G401 (cell line): ENCODE data around the gene KCTD17. TPM values are rescaled to one million over a fixed set of nuclear protein-coding genes. Genes with fewer than 3 reads are reported as not detected.

ENCODE experiments used
- DNase-seq: peaks from one replicate; pipeline ENCODE4 v3.0.0-alpha.2; 2015; ENCODE audit warnings: low spot score
- in situ Hi-C: cut with HindIII; loops from 2 replicates; pipeline ENCODE4 v1.10.0; 2016; ENCODE audit warnings: low sequenced_read_pairs, mixed read lengths
- total RNA-seq: library from RNA; depleted of rRNA; stranded (reverse); fragments of >200 nt; shearing (Covaris generic); gene quantifications from 2 replicates; pipeline ENCODE4 v1.2.3, GENCODE V29; 2014

KCTD17 gene
- total RNA-seq, 1 experiment from 2014 or later = 24.9 TPM

GRCh38 chr22:37054600-37055365 lies 3.2 kb downstream of the KCTD17 start:
- in situ Hi-C loops = no loop called here
- no peak for DNase-seq

- in situ Hi-C loops = no loop called here
- no peak for DNase-seq
Observed at GRCh38 chr22:37056246-37056645, 4.7 kb downstream of the KCTD17 start.

GRCh38 chr22:37057226-37057625 lies 5.7 kb downstream of the KCTD17 start:
- DNase-seq = no peak
- in situ Hi-C loops = no loop called here

- no peak for DNase-seq
- in situ Hi-C loops = no loop called here
Observed at GRCh38 chr22:37057796-37058510, 6.4 kb downstream of the KCTD17 start.

- in situ Hi-C loops = no loop called here
Observed at GRCh38 chr22:37058917-37059701, 7.6 kb downstream of the KCTD17 start.

GRCh38 chr22:37059876-37060449 lies 8.4 kb downstream of the KCTD17 start:
- DNase-seq = no peak
- in situ Hi-C loops = no loop called here

More at GRCh38 chr22:37058917-37059701, 7.6 kb downstream of the KCTD17 start:
- DNase-seq = no peak

GRCh38 chr22:37060801-37061610 lies 9.5 kb downstream of the KCTD17 start:
- in situ Hi-C loops = no loop called here

GRCh38 chr22:37061611-37062375 lies 10.3 kb downstream of the KCTD17 start:
- in situ Hi-C loops = no loop called here

More at GRCh38 chr22:37060801-37061610, 9.5 kb downstream of the KCTD17 start:
- DNase-seq = no peak

GRCh38 chr22:37062376-37062675 lies 10.8 kb downstream of the KCTD17 start:
- no peak for DNase-seq
- in situ Hi-C loops = no loop called here

More at GRCh38 chr22:37061611-37062375, 10.3 kb downstream of the KCTD17 start:
- DNase-seq = no peak

GRCh38 chr22:37062702-37063381 lies 11.3 kb downstream of the KCTD17 start:
- in situ Hi-C loops = no loop called here
- no peak for DNase-seq

GRCh38 chr22:37063431-37064420 lies 12.2 kb downstream of the KCTD17 start:
- in situ Hi-C loops = no loop called here

GRCh38 chr22:37064553-37064952 lies 13.0 kb downstream of the KCTD17 start:
- in situ Hi-C loops = no loop called here
- no peak for DNase-seq

More at GRCh38 chr22:37063431-37064420, 12.2 kb downstream of the KCTD17 start:
- no peak for DNase-seq

- DNase-seq = no peak
- in situ Hi-C loops = no loop called here
Observed at GRCh38 chr22:37065180-37065579, 13.6 kb downstream of the KCTD17 start.

- in situ Hi-C loops = no loop called here
Observed at GRCh38 chr22:37065961-37066360, 14.4 kb downstream of the KCTD17 start.

GRCh38 chr22:37067428-37067827 lies 15.9 kb downstream of the KCTD17 start:
- in situ Hi-C loops = no loop called here
- DNase-seq = no peak

More at GRCh38 chr22:37065961-37066360, 14.4 kb downstream of the KCTD17 start:
- DNase-seq = no peak

- no peak for DNase-seq
- in situ Hi-C loops = no loop called here
Observed at GRCh38 chr22:37068859-37069258, 17.3 kb downstream of the KCTD17 start.
